ENCODE results near the gene ENSA. TPM values are rescaled to one million over a fixed set of nuclear protein-coding genes. Genes with fewer than 3 reads are reported as not detected.
"Not testable (repeated sequence)": the region's sequence is repeated elsewhere in the genome, so short reads cannot be mapped to it uniquely, and the experiment has no call there.

Gene ENSA
- total and polyA plus RNA-seq, 2 donors (not counting 3 experiments of a cell fraction or from before 2014, with no cell fraction given), result 32.4 to 155 TPM

GRCh38 chr1:150642296-150642695 is 12.9 kb upstream of the ENSA start:
- BruUV-seq (replicated peaks), result no TSS peak
- H3K27ac ChIP-seq (ENCODE audit: insufficient read depth, low read depth, low read length), result no peak overlapping the region
- no peak overlapping the region for H3K4me2 ChIP-seq (ENCODE audit: insufficient read depth, low read length)
- DNase-seq (ENCODE audit: low read depth, low spot score) (no peak), FAIRE-seq (no peak)
- dilution Hi-C loops (cut with MboI; ENCODE audit: extremely low pct_ligation_motif_present, low sequenced_read_pairs) (no loop called here), intact Hi-C loops (cut with micrococcal nuclease) (no loop called here)
- H2AFZ ChIP-seq (ENCODE audit: low read depth, low read length), result no peak overlapping the region
- H3K9me3 ChIP-seq (replicated peaks; ENCODE audit: control insufficient read depth, insufficient read depth, low read length), result no peaks in the 10 kb centered on the region
- no peak overlapping the region for H3K9ac ChIP-seq (replicated peaks; ENCODE audit: extremely low read depth, insufficient read depth, low read length)
- H4K20me1 ChIP-seq (replicated peaks; ENCODE audit: control insufficient read depth, extremely low read depth, insufficient read depth, low read length), result no peaks in the 10 kb centered on the region
- no peak for TF ChIP-seq MAX (IDR thresholded peaks at IDR 0.05; ENCODE audit: insufficient read depth, insufficient read length)
- no peak for TF ChIP-seq POLR2A (IDR thresholded peaks at IDR 0.05; ENCODE audit: low read depth, low read length)
- TF ChIP-seq, protein P1, sequence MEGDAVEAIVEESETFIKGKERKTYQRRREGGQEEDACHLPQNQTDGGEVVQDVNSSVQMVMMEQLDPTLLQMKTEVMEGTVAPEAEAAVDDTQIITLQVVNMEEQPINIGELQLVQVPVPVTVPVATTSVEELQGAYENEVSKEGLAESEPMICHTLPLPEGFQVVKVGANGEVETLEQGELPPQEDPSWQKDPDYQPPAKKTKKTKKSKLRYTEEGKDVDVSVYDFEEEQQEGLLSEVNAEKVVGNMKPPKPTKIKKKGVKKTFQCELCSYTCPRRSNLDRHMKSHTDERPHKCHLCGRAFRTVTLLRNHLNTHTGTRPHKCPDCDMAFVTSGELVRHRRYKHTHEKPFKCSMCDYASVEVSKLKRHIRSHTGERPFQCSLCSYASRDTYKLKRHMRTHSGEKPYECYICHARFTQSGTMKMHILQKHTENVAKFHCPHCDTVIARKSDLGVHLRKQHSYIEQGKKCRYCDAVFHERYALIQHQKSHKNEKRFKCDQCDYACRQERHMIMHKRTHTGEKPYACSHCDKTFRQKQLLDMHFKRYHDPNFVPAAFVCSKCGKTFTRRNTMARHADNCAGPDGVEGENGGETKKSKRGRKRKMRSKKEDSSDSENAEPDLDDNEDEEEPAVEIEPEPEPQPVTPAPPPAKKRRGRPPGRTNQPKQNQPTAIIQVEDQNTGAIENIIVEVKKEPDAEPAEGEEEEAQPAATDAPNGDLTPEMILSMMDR (IDR thresholded peaks at IDR 0.05; ENCODE audit: extremely low read depth in 1 of 2, insufficient read depth in 1 of 2, low read depth in 1 of 2, low read length in 2 of 2), result no peak
- no peak for TF ChIP-seq EZH2 (IDR thresholded peaks at IDR 0.05; ENCODE audit: borderline replicate concordance, low read depth, low read length, severe bottlenecking)
- TF ChIP-seq MYC (IDR thresholded peaks at IDR 0.05; ENCODE audit: low read depth, low read length), result no peak
- no peak for TF ChIP-seq POLR2AphosphoS5 (IDR thresholded peaks at IDR 0.05; ENCODE audit: insufficient read depth, low read depth, low read length)
- TF ChIP-seq JUN (IDR thresholded peaks at IDR 0.05; ENCODE audit: borderline replicate concordance, insufficient read depth, insufficient read length, low read depth), result no peak
- no peak overlapping the region for H3K4me3 ChIP-seq (replicated peaks in 1 of 3; ENCODE audit: insufficient read depth in 1 of 3, low read depth in 1 of 3, low read length in 3 of 3)
- H3K36me3 ChIP-seq (ENCODE audit: control insufficient read depth in 2 of 2, extremely low read depth in 1 of 2, insufficient read depth in 2 of 2, low read length in 2 of 2), result peaks cover 3 to 5% of the 10 kb centered on the region in 2 experiments
- H3K4me1 ChIP-seq (ENCODE audit: control insufficient read depth, extremely low read depth, insufficient read depth, low read length), result no peaks in the 10 kb centered on the region
- ChIA-PET CTCF (interaction anchor here (1.0 to 1.1 kb wide), 2 partner anchors 10 to 16 kb away, joined by 3 read pairs; no protein-coding TSS in a partner anchor), POLR2A (no interaction called here)
- no peaks in the 10 kb centered on the region for H3K27me3 ChIP-seq (ENCODE audit: control insufficient read depth in 2 of 2, insufficient read depth in 2 of 2, low read length in 2 of 2)
- H3K79me2 ChIP-seq (ENCODE audit: control insufficient read depth, insufficient read depth, low read length), result no peaks in the 10 kb centered on the region
- no peaks in the 10 kb centered on the region for H3K9me1 ChIP-seq (replicated peaks; ENCODE audit: control insufficient read depth, extremely low read depth, insufficient read depth, low read length)

DNA sequence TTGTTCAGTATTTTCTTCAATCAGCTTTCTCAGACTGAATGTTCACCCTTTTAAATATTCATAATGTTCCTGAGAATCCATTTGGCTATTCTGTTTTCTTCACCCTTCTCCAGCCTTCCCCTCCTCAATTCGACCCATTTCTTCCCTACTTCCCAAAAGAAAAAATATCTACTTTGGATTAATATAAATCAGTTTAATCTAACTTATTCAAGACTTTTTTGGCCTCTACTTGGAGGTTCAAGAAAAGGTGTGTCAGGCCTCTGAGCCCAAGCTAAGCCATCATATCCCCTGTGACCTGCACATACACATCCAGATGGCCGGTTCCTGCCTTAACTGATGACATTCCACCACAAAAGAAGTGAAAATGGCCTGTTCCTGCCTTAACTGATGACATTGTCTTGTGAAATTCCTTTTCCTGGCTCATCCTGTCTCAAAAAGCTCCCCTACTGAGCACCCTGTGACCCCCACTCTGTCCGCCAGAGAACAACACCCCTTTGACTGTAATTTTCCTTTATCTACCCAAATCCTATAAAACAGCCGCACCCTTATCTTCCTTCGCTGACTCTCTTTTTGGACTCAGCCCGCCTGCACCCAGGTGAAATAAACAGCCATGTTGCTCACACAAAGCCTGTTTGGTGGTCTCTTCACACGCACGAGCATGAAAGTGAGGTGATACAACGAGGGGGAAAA is 11.9 kb upstream of the ENSA start:
- intact Hi-C loops (cut with micrococcal nuclease); H3K9ac ChIP-seq (replicated peaks; ENCODE audit: extremely low read depth, insufficient read depth, low read length); H3K27ac ChIP-seq (ENCODE audit: insufficient read depth, low read depth, low read length); H2AFZ ChIP-seq (ENCODE audit: low read depth, low read length); BruUV-seq (replicated peaks); DNase-seq (ENCODE audit: low read depth, low spot score); POLR2A ChIA-PET; H3K4me1 ChIP-seq (ENCODE audit: control insufficient read depth, extremely low read depth, insufficient read depth, low read length); H3K79me2 ChIP-seq (ENCODE audit: control insufficient read depth, insufficient read depth, low read length); H3K4me2 ChIP-seq (ENCODE audit: insufficient read depth, low read length); H3K27me3 ChIP-seq (ENCODE audit: control insufficient read depth in 2 of 2, insufficient read depth in 2 of 2, low read length in 2 of 2); H3K4me3 ChIP-seq (replicated peaks in 1 of 3; ENCODE audit: insufficient read depth in 1 of 3, low read depth in 1 of 3, low read length in 3 of 3); FAIRE-seq; dilution Hi-C loops (cut with MboI; ENCODE audit: extremely low pct_ligation_motif_present, low sequenced_read_pairs); H3K36me3 ChIP-seq (ENCODE audit: control insufficient read depth in 2 of 2, extremely low read depth in 1 of 2, insufficient read depth in 2 of 2, low read length in 2 of 2); H3K9me3 ChIP-seq (replicated peaks; ENCODE audit: control insufficient read depth, insufficient read depth, low read length); H4K20me1 ChIP-seq (replicated peaks; ENCODE audit: control insufficient read depth, extremely low read depth, insufficient read depth, low read length); H3K9me1 ChIP-seq (replicated peaks; ENCODE audit: control insufficient read depth, extremely low read depth, insufficient read depth, low read length): not testable (repeated sequence)
- CTCF ChIA-PET, result interaction anchor here (1.1 to 1.2 kb wide), 2 partner anchors 12 to 17 kb away, joined by 3 read pairs; partner anchors contain the start of gene ENSA

GRCh38 chr1:150638430-150638829 is 9.0 kb upstream of the ENSA start:
- H4K20me1 ChIP-seq (replicated peaks; ENCODE audit: control insufficient read depth, extremely low read depth, insufficient read depth, low read length); BruUV-seq (replicated peaks); intact Hi-C loops (cut with micrococcal nuclease); FAIRE-seq; H3K4me2 ChIP-seq (ENCODE audit: insufficient read depth, low read length); H3K36me3 ChIP-seq (ENCODE audit: control insufficient read depth in 2 of 2, extremely low read depth in 1 of 2, insufficient read depth in 2 of 2, low read length in 2 of 2); H3K27me3 ChIP-seq (ENCODE audit: control insufficient read depth in 2 of 2, insufficient read depth in 2 of 2, low read length in 2 of 2); H3K9me1 ChIP-seq (replicated peaks; ENCODE audit: control insufficient read depth, extremely low read depth, insufficient read depth, low read length); H3K9ac ChIP-seq (replicated peaks; ENCODE audit: extremely low read depth, insufficient read depth, low read length); DNase-seq (ENCODE audit: low read depth, low spot score); H3K79me2 ChIP-seq (ENCODE audit: control insufficient read depth, insufficient read depth, low read length); H3K4me3 ChIP-seq (replicated peaks in 1 of 3; ENCODE audit: insufficient read depth in 1 of 3, low read depth in 1 of 3, low read length in 3 of 3); H3K27ac ChIP-seq (ENCODE audit: insufficient read depth, low read depth, low read length); dilution Hi-C loops (cut with MboI; ENCODE audit: extremely low pct_ligation_motif_present, low sequenced_read_pairs); H2AFZ ChIP-seq (ENCODE audit: low read depth, low read length); H3K4me1 ChIP-seq (ENCODE audit: control insufficient read depth, extremely low read depth, insufficient read depth, low read length); POLR2A ChIA-PET; H3K9me3 ChIP-seq (replicated peaks; ENCODE audit: control insufficient read depth, insufficient read depth, low read length): not testable (repeated sequence)
- CTCF ChIA-PET, result interaction anchor here (1.1 kb wide), 2 partner anchors 9 to 175 kb away, joined by 3 read pairs; partner anchors contain the start of gene ENSA
